Activated gamma-delta T cell (primary cell): ENCODE measurements around the gene CFP.

ENCODE experiments used
- DNase-seq: peaks from one replicate; lab custom pipeline; 2025; lab: John Stamatoyannopoulos, UW

CFP gene

GRCh38 chrX:47574076-47574546 is 55.6 kb downstream of the CFP start:
- no peak for DNase-seq

GRCh38 chrX:47573341-47574075 is 56.2 kb downstream of the CFP start:
- no peak for DNase-seq
